GM18870 (cell line): ENCODE data around the gene TARS2.

Experiments
- ATAC-seq: cut with Tn5 transposase; IDR thresholded peaks from one replicate; pipeline ENCODE4 v1.9.1; 2021; ENCODE audit warnings: moderate library complexity; ENCODE audit not compliant: unreplicated experiment

The TARS2 gene

DNA sequence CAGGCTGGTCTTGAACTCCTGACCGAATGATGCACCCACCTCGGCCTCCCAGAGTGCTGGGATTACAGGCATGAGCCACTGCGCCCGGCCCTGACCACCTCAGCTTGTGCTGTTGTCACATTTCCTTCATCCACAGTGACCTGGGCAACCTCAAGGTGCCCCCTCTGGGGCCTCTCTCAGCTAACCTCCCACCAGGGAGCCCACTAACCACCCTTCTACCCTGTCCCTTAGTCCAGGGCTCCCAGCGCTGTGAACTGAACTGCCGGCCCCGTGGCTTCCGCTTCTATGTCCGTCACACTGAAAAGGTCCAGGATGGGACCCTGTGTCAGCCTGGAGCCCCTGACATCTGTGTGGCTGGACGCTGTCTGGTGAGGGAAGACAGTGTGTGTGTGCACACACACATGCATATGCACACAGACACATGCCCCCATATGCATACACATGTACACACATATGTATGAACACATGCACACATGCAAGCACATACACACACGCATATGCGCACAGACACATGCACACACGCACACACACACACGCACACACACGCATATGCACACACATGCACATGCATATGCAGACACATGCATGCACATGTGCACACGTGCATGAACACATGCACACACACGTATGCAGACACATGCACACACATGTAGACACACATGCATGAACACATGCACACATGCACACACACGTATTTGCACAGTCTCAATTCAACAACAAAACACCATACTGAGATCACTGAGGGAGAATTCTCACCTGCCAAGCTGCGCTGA is 68.2 kb downstream of the TARS2 start:
- no peak for ATAC-seq

DNA sequence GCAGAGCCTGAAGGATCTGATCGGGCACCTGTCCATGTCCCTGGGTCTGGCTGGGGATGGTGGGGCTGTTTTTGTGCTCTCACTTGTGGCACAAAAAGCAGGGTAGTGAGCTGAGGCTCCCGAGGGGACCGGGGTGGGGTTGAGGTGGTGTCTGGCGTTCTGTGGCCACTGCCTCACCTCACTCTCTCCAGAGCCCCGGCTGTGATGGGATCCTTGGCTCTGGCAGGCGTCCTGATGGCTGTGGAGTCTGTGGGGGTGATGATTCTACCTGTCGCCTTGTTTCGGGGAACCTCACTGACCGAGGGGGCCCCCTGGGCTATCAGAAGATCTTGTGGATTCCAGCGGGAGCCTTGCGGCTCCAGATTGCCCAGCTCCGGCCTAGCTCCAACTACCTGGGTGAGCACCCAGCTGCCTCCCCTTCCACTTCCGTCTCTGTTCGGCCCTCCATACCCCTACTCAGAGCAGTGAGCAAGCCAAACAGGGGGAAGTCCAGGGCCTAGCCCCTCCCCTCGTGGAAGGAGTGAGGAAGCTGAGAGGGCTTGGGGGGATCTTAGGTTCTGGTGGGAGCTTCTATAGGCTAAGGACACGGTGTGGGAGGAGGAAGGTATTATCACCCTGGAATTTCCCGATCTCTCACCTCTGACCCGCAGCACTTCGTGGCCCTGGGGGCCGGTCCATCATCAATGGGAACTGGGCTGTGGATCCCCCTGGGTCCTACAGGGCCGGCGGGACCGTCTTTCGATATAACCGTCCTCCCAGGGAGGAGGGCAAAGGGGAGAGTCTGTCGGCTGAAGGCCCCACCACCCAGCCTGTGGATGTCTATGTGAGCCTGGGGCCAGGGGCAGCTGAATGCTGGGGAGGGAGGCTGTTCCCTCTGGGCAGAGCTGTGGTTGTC is 69.0 kb downstream of the TARS2 start:
- ATAC-seq, result no peak

- no peak for ATAC-seq
Observed at GRCh38 chr1:150557065-150557600, 69.9 kb downstream of the TARS2 start.
